ENCODE measurements around the gene KMT2E. TPM values are rescaled to one million over a fixed set of nuclear protein-coding genes. Genes with fewer than 3 reads are reported as not detected.

KMT2E gene
- total RNA-seq, 4 donors from 2014 or later: 93.9 to 208 (median 118) TPM

DNA sequence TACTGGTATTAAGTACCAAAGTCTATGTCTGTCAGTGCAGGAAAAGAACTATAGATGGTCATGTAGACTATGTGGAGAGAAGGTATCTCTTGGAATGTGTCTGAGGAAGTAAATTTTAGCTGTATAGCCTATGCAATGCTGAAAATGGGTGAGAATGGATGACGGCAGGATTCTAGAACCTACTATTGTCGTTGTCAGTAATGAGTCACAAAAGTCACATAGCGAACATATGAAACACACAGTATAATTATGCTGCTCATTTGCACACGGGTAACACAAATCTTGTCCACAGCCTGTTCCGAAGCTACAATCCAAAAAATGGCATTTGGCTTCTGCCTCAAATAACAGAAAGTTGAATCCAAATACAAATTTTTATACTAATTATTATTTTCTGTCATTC, 33.6 kb upstream of the KMT2E start:
- TF ChIP-seq POLR2AphosphoS5 (IDR thresholded peaks at IDR 0.05): no peak
- TF ChIP-seq EP300 (IDR thresholded peaks at IDR 0.05): no peak
- TF ChIP-seq CTCF (IDR thresholded peaks at IDR 0.05): no peak
- no peak for TF ChIP-seq POLR2A (IDR thresholded peaks at IDR 0.05)
- H3K27me3 ChIP-seq: no peaks in the 10 kb centered on the region
- no peak for DNase-seq (ENCODE audit: low spot score in 2 of 2)
- no peaks in the 10 kb centered on the region for H3K9me3 ChIP-seq
- WGBS: 62% methylated on average over 5 of the region's 5 CpGs
- peaks cover 86% of the 10 kb centered on the region for H3K4me1 ChIP-seq
- no peak overlapping the region for H3K4me3 ChIP-seq
- H3K36me3 ChIP-seq: no peaks in the 10 kb centered on the region
- peak overlapping the region; percentile 80 for H3K27ac ChIP-seq

- H3K9me3 ChIP-seq: no peaks in the 10 kb centered on the region
- no peak for TF ChIP-seq POLR2AphosphoS5 (IDR thresholded peaks at IDR 0.05)
- peak; percentile 57 for TF ChIP-seq CTCF (IDR thresholded peaks at IDR 0.05)
- no peak for TF ChIP-seq EP300 (IDR thresholded peaks at IDR 0.05)
- no peak for DNase-seq (ENCODE audit: low spot score in 2 of 2)
- H3K27ac ChIP-seq: no peak overlapping the region
- no peak overlapping the region for H3K4me3 ChIP-seq
- H3K36me3 ChIP-seq: no peaks in the 10 kb centered on the region
- WGBS: 15% methylated on average over 4 of the region's 4 CpGs
- H3K27me3 ChIP-seq: no peaks in the 10 kb centered on the region
- peaks cover 90% of the 10 kb centered on the region for H3K4me1 ChIP-seq
Measured at GRCh38 chr7:104980841-104981671, 32.9 kb upstream of the KMT2E start.

- H3K9me3 ChIP-seq: no peaks in the 10 kb centered on the region
- no peak for TF ChIP-seq POLR2AphosphoS5 (IDR thresholded peaks at IDR 0.05)
- no peak for TF ChIP-seq EP300 (IDR thresholded peaks at IDR 0.05)
- no peak for TF ChIP-seq CTCF (IDR thresholded peaks at IDR 0.05)
- TF ChIP-seq POLR2A (IDR thresholded peaks at IDR 0.05): no peak
Measured at GRCh38 chr7:104981672-104982037, 32.4 kb upstream of the KMT2E start.

DNA sequence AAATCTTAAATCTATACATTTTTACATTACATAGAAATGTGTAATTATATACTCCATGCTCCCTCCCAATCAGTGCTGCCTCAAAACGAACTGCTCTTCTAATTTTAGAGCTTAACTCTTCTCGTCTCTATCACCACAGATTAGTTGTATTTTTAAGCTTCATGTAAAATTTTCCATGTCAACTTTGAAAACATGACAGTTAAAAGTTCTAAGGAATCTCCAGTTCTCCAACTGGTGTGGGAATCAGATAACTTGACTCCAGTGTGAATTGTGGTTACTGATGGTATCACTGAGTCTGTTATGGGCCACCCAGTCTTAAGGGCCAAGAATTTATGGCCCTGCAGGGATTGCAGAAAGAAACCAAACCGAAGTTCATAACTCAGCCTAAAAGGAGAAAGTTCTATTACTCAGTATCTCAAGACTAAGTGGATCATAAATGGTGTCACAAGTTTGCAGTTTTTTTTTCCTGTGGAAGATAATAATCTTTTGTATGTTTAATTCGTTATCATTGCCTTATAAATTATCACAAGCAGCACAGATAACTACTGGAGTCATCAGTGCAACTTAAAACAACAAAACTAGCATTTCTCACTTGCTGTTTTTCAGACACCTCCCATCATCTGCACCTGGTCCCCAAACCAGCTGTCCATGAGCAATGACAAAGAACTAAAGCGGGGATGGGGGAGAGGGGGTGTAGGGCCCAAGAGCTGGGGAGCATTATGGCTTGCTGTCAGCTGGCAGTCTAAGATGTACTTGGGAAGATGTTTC, 31.5 kb upstream of the KMT2E start:
- H3K4me1 ChIP-seq: peaks cover 88% of the 10 kb centered on the region
- no peak for TF ChIP-seq POLR2A (IDR thresholded peaks at IDR 0.05)
- TF ChIP-seq EP300 (IDR thresholded peaks at IDR 0.05): no peak
- TF ChIP-seq CTCF (IDR thresholded peaks at IDR 0.05): no peak
- TF ChIP-seq POLR2AphosphoS5 (IDR thresholded peaks at IDR 0.05): no peak
- peak overlapping the region; percentile 95 for H3K27ac ChIP-seq
- 17% methylated on average over 5 of the region's 5 CpGs for WGBS
- no peaks in the 10 kb centered on the region for H3K27me3 ChIP-seq
- peak overlapping the region; percentile 52 for H3K4me3 ChIP-seq
- no peak for DNase-seq (ENCODE audit: low spot score in 2 of 2)
- no peaks in the 10 kb centered on the region for H3K36me3 ChIP-seq
- H3K9me3 ChIP-seq: no peaks in the 10 kb centered on the region

More at GRCh38 chr7:104981672-104982037, 32.4 kb upstream of the KMT2E start:
- 55% methylated on average over 1 of the region's 1 CpG for WGBS
- peak overlapping the region; percentile 95 for H3K27ac ChIP-seq
- H3K36me3 ChIP-seq: no peaks in the 10 kb centered on the region
- no peak overlapping the region for H3K4me3 ChIP-seq
- no peaks in the 10 kb centered on the region for H3K27me3 ChIP-seq
- DNase-seq (ENCODE audit: low spot score in 2 of 2): no peak
- H3K4me1 ChIP-seq: peaks cover 90% of the 10 kb centered on the region

GRCh38 chr7:104983076-104983577, 30.9 kb upstream of the KMT2E start:
- 18% methylated on average over 13 of the region's 13 CpGs for WGBS
- peak overlapping the region; percentile 95 for H3K27ac ChIP-seq
- no peak for DNase-seq (ENCODE audit: low spot score in 2 of 2)
- peaks cover 86% of the 10 kb centered on the region for H3K4me1 ChIP-seq
- no peaks in the 10 kb centered on the region for H3K36me3 ChIP-seq
- H3K4me3 ChIP-seq: peak overlapping the region; percentile 52
- TF ChIP-seq POLR2A (IDR thresholded peaks at IDR 0.05) (no peak), CTCF (IDR thresholded peaks at IDR 0.05) (no peak), EP300 (IDR thresholded peaks at IDR 0.05) (no peak), POLR2AphosphoS5 (IDR thresholded peaks at IDR 0.05) (no peak)
- H3K27me3 ChIP-seq: no peaks in the 10 kb centered on the region
- no peaks in the 10 kb centered on the region for H3K9me3 ChIP-seq
